ENCODE data around the gene ARHGEF3.

Gene ARHGEF3

GRCh38 chr3:56801662-56802377, at the start of gene ARHGEF3:
ARHGEF3 (minus strand) TSS chr3:56801949; CDS start chr3:56801798, 151 bp downstream.
- in situ Hi-C loops (cut with HindIII; ENCODE audit: low pct_ligation_motif_present, low pct_unique_long_range_greater_than_20kb, low sequenced_read_pairs) = no loop called here
- DNase-seq = peak; percentile 72

- in situ Hi-C loops (cut with HindIII; ENCODE audit: low pct_ligation_motif_present, low pct_unique_long_range_greater_than_20kb, low sequenced_read_pairs) = no loop called here
Measured at GRCh38 chr3:56849698-56850097, 47.9 kb upstream of the ARHGEF3 start.

GRCh38 chr3:56845505-56845904, 43.8 kb upstream of the ARHGEF3 start:
- in situ Hi-C loops (cut with HindIII; ENCODE audit: low pct_ligation_motif_present, low pct_unique_long_range_greater_than_20kb, low sequenced_read_pairs) = no loop called here
- DNase-seq = no peak

More at GRCh38 chr3:56849698-56850097, 47.9 kb upstream of the ARHGEF3 start:
- no peak for DNase-seq

GRCh38 chr3:56844536-56844935, 42.8 kb upstream of the ARHGEF3 start:
- no peak for DNase-seq
- in situ Hi-C loops (cut with HindIII; ENCODE audit: low pct_ligation_motif_present, low pct_unique_long_range_greater_than_20kb, low sequenced_read_pairs) = no loop called here

- in situ Hi-C loops (cut with HindIII; ENCODE audit: low pct_ligation_motif_present, low pct_unique_long_range_greater_than_20kb, low sequenced_read_pairs) = no loop called here
- peak; percentile 7 for DNase-seq
Measured at GRCh38 chr3:56839784-56840715, 38.3 kb upstream of the ARHGEF3 start.

GRCh38 chr3:56838448-56838847, 36.7 kb upstream of the ARHGEF3 start:
- DNase-seq = no peak
- in situ Hi-C loops (cut with HindIII; ENCODE audit: low pct_ligation_motif_present, low pct_unique_long_range_greater_than_20kb, low sequenced_read_pairs) = no loop called here

- in situ Hi-C loops (cut with HindIII; ENCODE audit: low pct_ligation_motif_present, low pct_unique_long_range_greater_than_20kb, low sequenced_read_pairs) = no loop called here
Measured at GRCh38 chr3:56837196-56837955, 35.6 kb upstream of the ARHGEF3 start.

GRCh38 chr3:56836276-56837163, 34.8 kb upstream of the ARHGEF3 start:
- DNase-seq = no peak
- in situ Hi-C loops (cut with HindIII; ENCODE audit: low pct_ligation_motif_present, low pct_unique_long_range_greater_than_20kb, low sequenced_read_pairs) = no loop called here

More at GRCh38 chr3:56837196-56837955, 35.6 kb upstream of the ARHGEF3 start:
- DNase-seq = peak; percentile 17

- DNase-seq = no peak
- in situ Hi-C loops (cut with HindIII; ENCODE audit: low pct_ligation_motif_present, low pct_unique_long_range_greater_than_20kb, low sequenced_read_pairs) = no loop called here
Measured at GRCh38 chr3:56835650-56836227, 34.0 kb upstream of the ARHGEF3 start.

- in situ Hi-C loops (cut with HindIII; ENCODE audit: low pct_ligation_motif_present, low pct_unique_long_range_greater_than_20kb, low sequenced_read_pairs) = no loop called here
- no peak for DNase-seq
Measured at GRCh38 chr3:56833536-56833935, 31.8 kb upstream of the ARHGEF3 start.

- in situ Hi-C loops (cut with HindIII; ENCODE audit: low pct_ligation_motif_present, low pct_unique_long_range_greater_than_20kb, low sequenced_read_pairs) = no loop called here
- no peak for DNase-seq
Measured at GRCh38 chr3:56833022-56833421, 31.3 kb upstream of the ARHGEF3 start.

- in situ Hi-C loops (cut with HindIII; ENCODE audit: low pct_ligation_motif_present, low pct_unique_long_range_greater_than_20kb, low sequenced_read_pairs) = no loop called here
- DNase-seq = no peak
Measured at GRCh38 chr3:56831572-56831971, 29.8 kb upstream of the ARHGEF3 start.

GRCh38 chr3:56830884-56831283, 29.1 kb upstream of the ARHGEF3 start:
- DNase-seq = no peak
- in situ Hi-C loops (cut with HindIII; ENCODE audit: low pct_ligation_motif_present, low pct_unique_long_range_greater_than_20kb, low sequenced_read_pairs) = no loop called here

GRCh38 chr3:56829533-56829932, 27.8 kb upstream of the ARHGEF3 start:
- in situ Hi-C loops (cut with HindIII; ENCODE audit: low pct_ligation_motif_present, low pct_unique_long_range_greater_than_20kb, low sequenced_read_pairs) = no loop called here
- no peak for DNase-seq

GRCh38 chr3:56826831-56827722, 25.3 kb upstream of the ARHGEF3 start:
- DNase-seq = no peak
- in situ Hi-C loops (cut with HindIII; ENCODE audit: low pct_ligation_motif_present, low pct_unique_long_range_greater_than_20kb, low sequenced_read_pairs) = no loop called here

- no peak for DNase-seq
- in situ Hi-C loops (cut with HindIII; ENCODE audit: low pct_ligation_motif_present, low pct_unique_long_range_greater_than_20kb, low sequenced_read_pairs) = no loop called here
Measured at GRCh38 chr3:56825567-56826438, 24.1 kb upstream of the ARHGEF3 start.

All from ACHN (cell line).